Right lobe of liver (tissue), 4 donors: ENCODE data around the gene DYNLT5.

Source experiments
- POLR2A ChIP-seq: fragments of 450-650 bp; IDR thresholded peaks from one replicate; pipeline ENCODE4 v1.6.1; 2017; ENCODE audit warnings: antibody characterized with exemption, mild to moderate bottlenecking
- TF ChIP-seq, protein P1 (sequence below), 4 donors: fragments of 200-600 bp in 3 of 4; fragments of 450-650 bp in 1 of 4; IDR thresholded peaks; one replicate each; pipeline versions ENCODE4 v1.5.1 to v1.8.0; 2016 to 2022; ENCODE audit warnings: antibody characterized with exemption in 4 of 4, mild to moderate bottlenecking in 2 of 4
- donor health status: DM: no; HTN: no; CAD: no.
- donor health status: DM: no; HTN: no; CAD: no.
- donor health status: DM: no; HTN: yes; CAD: no.

DNA sequence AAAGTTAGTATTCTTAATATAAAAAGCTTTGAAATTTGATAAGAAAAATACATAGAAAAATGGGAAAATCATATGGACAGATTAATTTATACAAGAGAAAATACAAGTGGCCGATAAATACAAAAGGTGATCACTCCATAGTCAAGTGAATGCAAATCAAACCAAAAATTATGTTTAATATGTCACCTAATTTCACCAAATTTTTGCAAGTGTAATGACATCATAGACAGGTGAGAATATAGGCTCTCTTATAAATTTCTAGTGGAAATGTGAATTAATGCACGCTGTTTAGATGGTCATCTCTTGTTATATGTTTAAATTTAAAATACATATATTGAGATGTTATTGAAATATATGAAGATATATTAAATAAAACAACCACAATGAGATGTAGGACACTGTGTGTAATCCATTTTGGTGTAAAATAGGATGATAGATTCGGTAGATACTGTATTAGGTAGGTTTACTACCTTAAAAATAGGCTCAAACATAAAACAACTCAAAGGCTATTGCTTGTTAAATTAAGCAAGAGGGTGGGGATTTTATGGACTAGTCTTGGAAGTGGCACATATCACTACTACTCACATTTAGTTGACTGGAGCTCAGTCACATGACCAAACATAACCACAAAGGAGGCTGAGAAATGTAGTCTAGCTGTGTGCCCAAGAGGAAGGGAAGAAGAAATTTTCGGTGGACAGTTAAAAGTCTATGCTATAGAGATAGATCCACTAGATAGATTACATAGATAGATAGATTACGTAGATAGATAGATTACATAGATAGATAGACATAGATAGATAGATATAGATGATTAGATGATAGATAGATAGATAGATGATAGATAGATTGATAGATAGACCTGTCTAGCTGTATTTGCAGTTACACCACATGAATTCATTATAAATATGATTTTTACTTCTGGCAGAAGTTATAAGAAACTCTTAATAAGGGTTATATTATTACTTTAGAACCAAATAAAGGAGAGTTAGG is 39.7 kb downstream of the DYNLT5 start:
- TF ChIP-seq, protein P1, sequence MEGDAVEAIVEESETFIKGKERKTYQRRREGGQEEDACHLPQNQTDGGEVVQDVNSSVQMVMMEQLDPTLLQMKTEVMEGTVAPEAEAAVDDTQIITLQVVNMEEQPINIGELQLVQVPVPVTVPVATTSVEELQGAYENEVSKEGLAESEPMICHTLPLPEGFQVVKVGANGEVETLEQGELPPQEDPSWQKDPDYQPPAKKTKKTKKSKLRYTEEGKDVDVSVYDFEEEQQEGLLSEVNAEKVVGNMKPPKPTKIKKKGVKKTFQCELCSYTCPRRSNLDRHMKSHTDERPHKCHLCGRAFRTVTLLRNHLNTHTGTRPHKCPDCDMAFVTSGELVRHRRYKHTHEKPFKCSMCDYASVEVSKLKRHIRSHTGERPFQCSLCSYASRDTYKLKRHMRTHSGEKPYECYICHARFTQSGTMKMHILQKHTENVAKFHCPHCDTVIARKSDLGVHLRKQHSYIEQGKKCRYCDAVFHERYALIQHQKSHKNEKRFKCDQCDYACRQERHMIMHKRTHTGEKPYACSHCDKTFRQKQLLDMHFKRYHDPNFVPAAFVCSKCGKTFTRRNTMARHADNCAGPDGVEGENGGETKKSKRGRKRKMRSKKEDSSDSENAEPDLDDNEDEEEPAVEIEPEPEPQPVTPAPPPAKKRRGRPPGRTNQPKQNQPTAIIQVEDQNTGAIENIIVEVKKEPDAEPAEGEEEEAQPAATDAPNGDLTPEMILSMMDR (IDR thresholded peaks at IDR 0.05), result no peak
- TF ChIP-seq POLR2A, result no peak
